ENCODE results near the gene NR2E1.

Gene NR2E1

GRCh38 chr6:108156180-108156937 lies 9.5 kb upstream of the NR2E1 start:
- no peak for DNase-seq (ENCODE audit: low read depth)

GRCh38 chr6:108156938-108157233 lies 8.9 kb upstream of the NR2E1 start:
- DNase-seq (ENCODE audit: low read depth) = no peak

GRCh38 chr6:108157234-108157980 lies 8.4 kb upstream of the NR2E1 start:
- no peak for DNase-seq (ENCODE audit: low read depth)

- no peak for DNase-seq (ENCODE audit: low read depth)
These were observed 7.8 kb upstream of the NR2E1 start for GRCh38 chr6:108157981-108158525.

GRCh38 chr6:108159981-108160380 lies 5.8 kb upstream of the NR2E1 start:
- no peak for DNase-seq (ENCODE audit: low read depth)

GRCh38 chr6:108161724-108162282 lies 4.0 kb upstream of the NR2E1 start:
- DNase-seq (ENCODE audit: low read depth) = no peak

- DNase-seq (ENCODE audit: low read depth) = no peak
These were observed 2.6 kb upstream of the NR2E1 start for GRCh38 chr6:108163267-108163643.

- no peak for DNase-seq (ENCODE audit: low read depth)
These were observed 1.9 kb upstream of the NR2E1 start for GRCh38 chr6:108163644-108164542.

- no peak for DNase-seq (ENCODE audit: low read depth)
These were observed 1.3 kb upstream of the NR2E1 start for GRCh38 chr6:108164543-108164814.

- DNase-seq (ENCODE audit: low read depth) = no peak
These were observed 761 bp upstream of the NR2E1 start for GRCh38 chr6:108164815-108165706.

- DNase-seq (ENCODE audit: low read depth) = no peak
These were observed 1.0 kb downstream of the NR2E1 start for GRCh38 chr6:108166664-108167448.

- DNase-seq (ENCODE audit: low read depth) = no peak
These were observed 1.7 kb downstream of the NR2E1 start for GRCh38 chr6:108167449-108168089.

- no peak for DNase-seq (ENCODE audit: low read depth)
These were observed 2.3 kb downstream of the NR2E1 start for GRCh38 chr6:108168090-108168463.

GRCh38 chr6:108168501-108169463 lies 3.0 kb downstream of the NR2E1 start:
- no peak for DNase-seq (ENCODE audit: low read depth)

- no peak for DNase-seq (ENCODE audit: low read depth)
These were observed 3.9 kb downstream of the NR2E1 start for GRCh38 chr6:108169464-108170331.

- DNase-seq (ENCODE audit: low read depth) = no peak
These were observed 4.8 kb downstream of the NR2E1 start for GRCh38 chr6:108170332-108171290.

Data from HS-5 (cell line).